Measurements from ENCODE around the gene MMP17.

DNA sequence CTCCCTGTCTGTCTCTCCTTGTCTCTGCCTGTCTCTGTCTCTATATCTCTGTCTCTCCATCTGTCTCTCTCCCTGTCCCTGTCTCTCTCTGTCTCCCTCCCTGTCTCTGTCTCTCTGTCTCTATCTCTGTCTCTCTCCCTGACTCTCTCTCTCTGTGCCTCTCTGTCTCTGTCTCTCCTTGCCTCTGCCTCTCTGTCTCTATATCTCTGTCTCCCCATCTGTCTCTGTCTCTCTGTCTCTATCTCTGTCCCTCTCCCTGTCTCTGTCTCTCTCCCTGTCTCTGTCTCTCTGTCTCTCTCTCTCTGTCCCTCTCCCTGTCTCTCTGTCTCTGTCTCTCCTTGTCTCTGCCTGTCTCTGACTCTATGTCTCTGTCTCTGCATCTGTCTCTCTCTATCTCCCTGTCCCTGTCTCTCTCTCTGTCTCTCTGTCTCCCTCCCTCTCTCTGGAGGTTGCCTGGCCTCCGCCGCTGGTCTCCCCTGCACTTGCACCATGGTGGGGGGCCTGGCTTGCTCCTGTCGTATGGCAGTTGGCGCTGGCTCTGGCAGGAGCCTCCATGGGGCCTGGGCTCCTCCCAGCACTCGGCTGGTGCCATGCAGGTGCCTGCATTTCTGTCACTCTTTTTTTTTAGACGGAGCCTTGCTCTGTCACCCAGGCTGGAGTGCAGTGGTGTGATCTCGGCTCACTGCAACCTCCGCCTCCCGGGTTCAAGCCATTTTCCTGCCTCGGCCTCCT, 28.3 kb downstream of the MMP17 start:
- no peak for TF ChIP-seq POLR2A (IDR thresholded peaks at IDR 0.05; ENCODE audit: low read depth, low read length)
- TF ChIP-seq, protein P1, sequence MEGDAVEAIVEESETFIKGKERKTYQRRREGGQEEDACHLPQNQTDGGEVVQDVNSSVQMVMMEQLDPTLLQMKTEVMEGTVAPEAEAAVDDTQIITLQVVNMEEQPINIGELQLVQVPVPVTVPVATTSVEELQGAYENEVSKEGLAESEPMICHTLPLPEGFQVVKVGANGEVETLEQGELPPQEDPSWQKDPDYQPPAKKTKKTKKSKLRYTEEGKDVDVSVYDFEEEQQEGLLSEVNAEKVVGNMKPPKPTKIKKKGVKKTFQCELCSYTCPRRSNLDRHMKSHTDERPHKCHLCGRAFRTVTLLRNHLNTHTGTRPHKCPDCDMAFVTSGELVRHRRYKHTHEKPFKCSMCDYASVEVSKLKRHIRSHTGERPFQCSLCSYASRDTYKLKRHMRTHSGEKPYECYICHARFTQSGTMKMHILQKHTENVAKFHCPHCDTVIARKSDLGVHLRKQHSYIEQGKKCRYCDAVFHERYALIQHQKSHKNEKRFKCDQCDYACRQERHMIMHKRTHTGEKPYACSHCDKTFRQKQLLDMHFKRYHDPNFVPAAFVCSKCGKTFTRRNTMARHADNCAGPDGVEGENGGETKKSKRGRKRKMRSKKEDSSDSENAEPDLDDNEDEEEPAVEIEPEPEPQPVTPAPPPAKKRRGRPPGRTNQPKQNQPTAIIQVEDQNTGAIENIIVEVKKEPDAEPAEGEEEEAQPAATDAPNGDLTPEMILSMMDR (IDR thresholded peaks at IDR 0.05; ENCODE audit: extremely low read depth in 1 of 2, insufficient read depth in 1 of 2, low read depth in 1 of 2, low read length in 2 of 2): no peak
